A549 (cell line): ENCODE data around the gene INSL3. TPM values are rescaled to one million over a fixed set of nuclear protein-coding genes. Genes with fewer than 3 reads are reported as not detected.

Experiments
- ATAC-seq, 2 experiments: fragments of 200-7000 bp in 1 of 2; fragments of >200 bp in 1 of 2; cut with Nextera tagmentation in 1 of 2; cut with Tn5 transposase in 1 of 2; 3 replicates each; pipeline versions ENCODE4 v1.8.0 to v1.9.1; 2018 to 2020; ENCODE audit warnings: mild to moderate bottlenecking in 1 of 2, moderate library complexity in 1 of 2
- CTCF ChIA-PET: fragments of 300-600 bp; sonication (Branson Sonifier 250); formaldehyde crosslinking; extraction: SDS; loops from one replicate; lab custom pipeline; 2021; ENCODE audit warnings: antibody characterized with exemption, inconsistent platforms; lab: Yijun Ruan, JAX
- POLR2A ChIA-PET: fragments of 350-600 bp; formaldehyde crosslinking; extraction: SDS; loops from one replicate; lab custom pipeline; 2021; ENCODE audit warnings: antibody characterized with exemption, inconsistent platforms; lab: Yijun Ruan, JAX
- DNase-seq, 2 experiments: peaks; one replicate each; pipeline versions ENCODE4 v3.0.0 to v3.0.0-alpha.2; 2011 to 2016; ENCODE audit warnings: low read depth in 1 of 2, low spot score in 1 of 2
- FAIRE-seq: peaks from 2 replicates; lab custom pipeline; 2011; peaks lifted over from hg19 to GRCh38; lab: Jason Lieb, UNC
- H3K27ac ChIP-seq, 2 experiments: fragments of >200 bp; sonication (Bioruptor Twin); formaldehyde crosslinking; 3 replicates each; pipeline ENCODE4 v1.5.1; 2016 to 2017
- H3K4me1 ChIP-seq: fragments of >200 bp; sonication (Bioruptor Twin); formaldehyde crosslinking; 3 replicates; pipeline ENCODE4 v1.6.1; 2016
- H3K4me2 ChIP-seq: fragments of >200 bp; sonication (Bioruptor Twin); formaldehyde crosslinking; 3 replicates; pipeline ENCODE4 v1.6.1; 2016
- H3K4me3 ChIP-seq: fragments of >200 bp; sonication (Bioruptor Twin); formaldehyde crosslinking; 3 replicates; pipeline ENCODE4 v1.5.1; 2016
- H3K9me3 ChIP-seq: fragments of >200 bp; sonication (Bioruptor Twin); formaldehyde crosslinking; 3 replicates; pipeline ENCODE4 v1.6.1; 2016
- CEBPB ChIP-seq, 2 experiments: fragments of >200 bp in 1 of 2; sonication (Bioruptor Twin) in 1 of 2; formaldehyde crosslinking in 1 of 2; IDR thresholded peaks; 2 replicates each; pipeline ENCODE4 v1.6.1; 2012 to 2016
- CHD4 ChIP-seq: fragments of 200-600 bp; sonication (generic); IDR thresholded peaks from 2 replicates; pipeline ENCODE4 v1.6.1; 2016; ENCODE audit warnings: antibody characterized with exemption, mild to moderate bottlenecking, borderline replicate concordance
- FOSL2 ChIP-seq, 2 experiments: fragments of 450-650 bp in 1 of 2; fragments of >200 bp in 1 of 2; sonication (Bioruptor Twin) in 1 of 2; formaldehyde crosslinking; IDR thresholded peaks; 2 replicates each; pipeline versions ENCODE4 v1.5.0 to v1.6.1; 2016 to 2020; ENCODE audit warnings: mild to moderate bottlenecking in 1 of 2, moderate library complexity in 1 of 2
- GATA3 ChIP-seq: IDR thresholded peaks from 2 replicates; pipeline ENCODE4 v1.6.1; 2012; ENCODE audit warnings: borderline replicate concordance
- HOXB13 ChIP-seq: fragments of 250-450 bp; sonication (Bioruptor Pico); IDR thresholded peaks from 2 replicates; pipeline ENCODE4 v1.5.0; 2020; ENCODE audit warnings: low read depth, mild to moderate bottlenecking, moderate library complexity
- JUNB ChIP-seq: fragments of >200 bp; sonication (Bioruptor Twin); formaldehyde crosslinking; IDR thresholded peaks from 2 replicates; pipeline ENCODE4 v1.6.1; 2016
- KDM5A ChIP-seq: fragments of 200-600 bp; sonication (generic); IDR thresholded peaks from 2 replicates; pipeline ENCODE4 v1.6.1; 2016; ENCODE audit warnings: antibody characterized with exemption, mild to moderate bottlenecking
- NPAS2 ChIP-seq: fragments of 250-450 bp; sonication (Bioruptor Pico); IDR thresholded peaks from 2 replicates; pipeline ENCODE4 v1.8.0; 2022; ENCODE audit warnings: mild to moderate bottlenecking, moderate library complexity, borderline replicate concordance
- NR3C1 ChIP-seq: fragments of >200 bp; sonication (Bioruptor Twin); formaldehyde crosslinking; IDR thresholded peaks from 3 replicates; pipeline ENCODE4 v1.6.1; 2017
- PHF8 ChIP-seq: fragments of 200-600 bp; sonication (generic); IDR thresholded peaks from 2 replicates; pipeline ENCODE4 v1.6.1; 2016; ENCODE audit warnings: low read depth, mild to moderate bottlenecking, antibody characterized with exemption, moderate library complexity, borderline replicate concordance
- POLR2A ChIP-seq: IDR thresholded peaks from 2 replicates; pipeline ENCODE4 v1.6.1; 2012; ENCODE audit warnings: mild to moderate bottlenecking, low read length
- RAD21 ChIP-seq, 2 experiments: fragments of >200 bp in 1 of 2; sonication (Bioruptor Twin) in 1 of 2; formaldehyde crosslinking in 1 of 2; IDR thresholded peaks in 1 of 2; conservative IDR thresholded peaks in 1 of 2; 2 replicates in 1 of 2; 3 replicates in 1 of 2; pipeline ENCODE4 v1.6.1; 2012 to 2018; ENCODE audit warnings: inconsistent platforms in 1 of 2
- TFCP2L1 ChIP-seq: fragments of 250-450 bp; sonication (Bioruptor Pico); IDR thresholded peaks from 2 replicates; pipeline ENCODE4 v1.5.0; 2021; ENCODE audit warnings: mild to moderate bottlenecking
- ZC3H11A ChIP-seq: fragments of 450-650 bp; IDR thresholded peaks from 2 replicates; pipeline ENCODE4 v1.6.1; 2014; ENCODE audit warnings: antibody characterized with exemption, mild to moderate bottlenecking
- ZFP36 ChIP-seq: fragments of 450-650 bp; IDR thresholded peaks from 2 replicates; pipeline ENCODE4 v1.6.1; 2014; ENCODE audit warnings: borderline replicate concordance; ENCODE audit not compliant: partially characterized antibody
- WGBS: methylation state at CpG from one replicate; pipeline ENCODE4 v1.1.6; 2017; ENCODE audit errors: missing lambda C conversion rate; 5-methylcytosine and 5-hydroxymethylcytosine counted together
- polyA plus RNA-seq, 4 experiments: library from polyadenylated mRNA; depleted of rRNA in 3 of 4; stranded (reverse); fragments of >200 nt; fragmentation: RNase III in 1 of 4; extraction: RNeasy Plus Mini Kit Qiagen cat#74134 plus additional on column Dnase treatment in 1 of 4; gene quantifications; 2 replicates in 3 of 4; 3 replicates in 1 of 4; pipeline ENCODE4 v1.2.3, GENCODE V29; 2011 to 2017
- TF ChIP-seq, protein P1 (sequence below): fragments of >200 bp; sonication (Bioruptor Twin); formaldehyde crosslinking; IDR thresholded peaks from 3 replicates; pipeline ENCODE4 v1.5.1; 2016
- TF ChIP-seq, protein P2 (sequence below): fragments of 250-450 bp; sonication (Bioruptor Pico); IDR thresholded peaks from 2 replicates; pipeline ENCODE4 v1.5.0; 2020; ENCODE audit warnings: low read depth, mild to moderate bottlenecking, moderate library complexity
- TF ChIP-seq, protein P3 (sequence below): IDR thresholded peaks from 2 replicates; pipeline ENCODE4 v1.6.1; 2012
- TF ChIP-seq, protein P4 (sequence below): fragments of >200 bp; sonication (Bioruptor Twin); formaldehyde crosslinking; IDR thresholded peaks from 2 replicates; pipeline ENCODE4 v1.6.1; 2016
- TF ChIP-seq, protein P5 (sequence below): IDR thresholded peaks from 2 replicates; pipeline ENCODE4 v1.6.1; 2012
- TF ChIP-seq, protein P6 (sequence below): IDR thresholded peaks from 2 replicates; pipeline ENCODE4 v1.6.1; 2012; ENCODE audit warnings: low read depth, borderline replicate concordance

Gene INSL3
- polyA plus RNA-seq, 2 of the 4 experiments (the other 2 are of a cell fraction): 0.25 to 0.27 TPM

DNA sequence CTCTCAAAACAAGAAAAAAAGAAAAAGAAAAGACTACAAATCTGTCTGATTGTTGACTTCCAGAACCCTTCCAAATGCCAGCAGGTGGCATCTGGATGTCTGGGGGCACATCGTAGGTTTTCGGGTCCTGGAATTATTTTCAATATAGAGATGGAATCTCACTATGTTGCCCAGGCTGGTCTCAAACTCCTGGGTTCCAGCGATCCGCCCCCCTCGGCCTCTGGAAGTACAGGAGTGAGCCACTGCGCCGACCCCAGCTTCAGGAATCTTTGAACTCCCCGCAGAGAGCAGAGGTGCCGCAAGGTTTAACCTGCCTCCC, 26.9 kb downstream of the INSL3 start:
- FAIRE-seq: no peak
- H3K4me1 ChIP-seq: peaks cover 52% of the 10 kb centered on the region
- ChIA-PET POLR2A (interaction anchor here (0.6 to 0.8 kb wide), 2 partner anchors 36 to 489 kb away, joined by 3 to 4 read pairs; no protein-coding TSS in a partner anchor), CTCF (interaction anchor here (0.6 to 3.3 kb wide), 6 partner anchors 11 to 211 kb away, joined by 3 to 19 read pairs (median 6); no protein-coding TSS in a partner anchor)
- peak overlapping the region; percentile 50 for H3K4me3 ChIP-seq
- no peaks in the 10 kb centered on the region for H3K9me3 ChIP-seq
- peak overlapping the region; percentile 79 for H3K4me2 ChIP-seq
- no peak for ATAC-seq
- WGBS: 27% methylated on average over 5 of the region's 9 CpGs
- TF ChIP-seq ZFP36: no peak
- TF ChIP-seq, protein P1, sequence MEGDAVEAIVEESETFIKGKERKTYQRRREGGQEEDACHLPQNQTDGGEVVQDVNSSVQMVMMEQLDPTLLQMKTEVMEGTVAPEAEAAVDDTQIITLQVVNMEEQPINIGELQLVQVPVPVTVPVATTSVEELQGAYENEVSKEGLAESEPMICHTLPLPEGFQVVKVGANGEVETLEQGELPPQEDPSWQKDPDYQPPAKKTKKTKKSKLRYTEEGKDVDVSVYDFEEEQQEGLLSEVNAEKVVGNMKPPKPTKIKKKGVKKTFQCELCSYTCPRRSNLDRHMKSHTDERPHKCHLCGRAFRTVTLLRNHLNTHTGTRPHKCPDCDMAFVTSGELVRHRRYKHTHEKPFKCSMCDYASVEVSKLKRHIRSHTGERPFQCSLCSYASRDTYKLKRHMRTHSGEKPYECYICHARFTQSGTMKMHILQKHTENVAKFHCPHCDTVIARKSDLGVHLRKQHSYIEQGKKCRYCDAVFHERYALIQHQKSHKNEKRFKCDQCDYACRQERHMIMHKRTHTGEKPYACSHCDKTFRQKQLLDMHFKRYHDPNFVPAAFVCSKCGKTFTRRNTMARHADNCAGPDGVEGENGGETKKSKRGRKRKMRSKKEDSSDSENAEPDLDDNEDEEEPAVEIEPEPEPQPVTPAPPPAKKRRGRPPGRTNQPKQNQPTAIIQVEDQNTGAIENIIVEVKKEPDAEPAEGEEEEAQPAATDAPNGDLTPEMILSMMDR: 0 out of 3 replicates have a peak, but pooled peaks have one; percentile 12
- H3K27ac ChIP-seq: peak overlapping the region; percentile 85 to 91
- DNase-seq: no peak

DNA sequence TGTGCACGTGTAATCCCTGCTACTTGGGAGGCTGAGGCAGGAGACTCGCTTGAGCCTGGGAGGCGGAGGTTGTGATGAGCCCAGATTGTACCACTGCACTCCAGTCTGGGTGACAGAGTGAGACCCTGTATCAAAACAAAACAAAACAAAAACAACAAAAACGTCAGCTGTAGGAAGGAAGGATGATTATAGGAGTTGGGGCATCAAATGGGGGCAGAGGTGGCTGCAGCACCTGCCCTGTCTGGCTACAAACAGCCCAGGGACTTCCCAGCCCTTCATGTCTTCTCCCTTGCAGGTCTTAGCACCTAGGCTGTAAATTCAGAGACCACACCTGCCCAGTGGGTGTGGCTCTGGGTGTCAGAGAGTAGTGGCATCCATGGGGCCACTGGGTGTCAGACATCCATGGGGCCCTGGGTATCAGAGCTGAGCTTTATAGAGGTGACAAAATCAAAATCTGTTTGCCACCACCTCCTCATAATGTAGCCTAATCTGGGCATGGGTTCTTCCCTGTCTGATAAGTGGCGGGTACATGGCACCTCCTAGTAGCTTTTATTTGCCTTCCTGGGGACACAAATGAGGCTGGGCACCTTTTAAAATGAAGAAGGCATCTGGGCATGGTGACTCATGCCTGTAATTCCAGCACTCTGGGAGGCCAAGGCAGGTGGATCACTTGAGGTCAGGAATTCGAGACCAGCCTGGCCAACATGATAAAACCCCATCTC, 31.1 kb downstream of the INSL3 start:
- CTCF ChIA-PET: interaction anchor here (1.2 to 2.7 kb wide), 3 partner anchors 15 to 303 kb away, joined by 3 to 6 read pairs (median 3); no protein-coding TSS in a partner anchor
- WGBS: 52% methylated on average over 6 of the region's 6 CpGs
- no peaks in the 10 kb centered on the region for H3K9me3 ChIP-seq
- peak overlapping the region in 1 of 2 experiments; percentile 53; a peak in 3 of 6 replicates for H3K27ac ChIP-seq
- FAIRE-seq: no peak
- H3K4me2 ChIP-seq: peak overlapping the region; percentile 42; the same call in 2 of the 3 replicates
- DNase-seq: no peak
- no peak for ATAC-seq
- H3K4me1 ChIP-seq: peaks cover 22% of the 10 kb centered on the region
- no peak for TF ChIP-seq FOSL2 (IDR thresholded peaks at IDR 0.05)
- peak; percentile 57 for TF ChIP-seq FOSL2 (CRISPR knock-in tag; IDR thresholded peaks at IDR 0.05)
- TF ChIP-seq RAD21 (conservative IDR thresholded peaks at IDR 0.05 in 1 of 2, IDR thresholded peaks at IDR 0.05 in 1 of 2): no peak
- H3K4me3 ChIP-seq: no peak overlapping the region
- POLR2A ChIA-PET: interaction anchor here (0.6 kb wide), 1 partner anchor 206 kb away, joined by 3 read pairs; no protein-coding TSS in a partner anchor

DNA sequence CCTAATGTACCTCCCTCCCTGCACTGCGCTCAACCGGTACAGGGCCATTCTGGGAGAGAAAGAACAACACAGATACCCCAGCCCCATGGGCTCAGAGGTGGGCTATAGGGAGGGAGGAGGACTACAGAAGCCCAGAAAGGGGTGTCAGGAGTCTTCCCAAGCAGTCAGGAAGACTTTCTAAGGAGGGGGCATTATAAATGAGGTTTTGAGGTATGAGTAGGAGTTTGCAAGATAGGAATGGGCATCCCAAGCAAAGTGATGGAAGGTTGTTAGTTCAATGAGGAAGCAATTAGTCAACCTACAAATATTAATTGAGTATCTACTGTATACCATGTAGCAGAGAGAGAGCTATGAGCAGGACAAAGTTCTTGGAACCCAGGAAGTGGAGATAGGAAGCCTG, 32.7 kb downstream of the INSL3 start:
- FAIRE-seq (no peak), ATAC-seq (no peak), DNase-seq (no peak)
- Histone ChIP-seq H3K27ac (no peak overlapping the region), H3K4me2 (no peak overlapping the region), H3K4me1 (peaks cover 19% of the 10 kb centered on the region), H3K9me3 (no peaks in the 10 kb centered on the region), H3K4me3 (no peak overlapping the region)
- POLR2A ChIA-PET: no interaction called here
- CTCF ChIA-PET: interaction anchor here (0.6 kb wide), 1 partner anchor 16 kb away, joined by 3 read pairs; no protein-coding TSS in a partner anchor
- TF ChIP-seq, protein P2, sequence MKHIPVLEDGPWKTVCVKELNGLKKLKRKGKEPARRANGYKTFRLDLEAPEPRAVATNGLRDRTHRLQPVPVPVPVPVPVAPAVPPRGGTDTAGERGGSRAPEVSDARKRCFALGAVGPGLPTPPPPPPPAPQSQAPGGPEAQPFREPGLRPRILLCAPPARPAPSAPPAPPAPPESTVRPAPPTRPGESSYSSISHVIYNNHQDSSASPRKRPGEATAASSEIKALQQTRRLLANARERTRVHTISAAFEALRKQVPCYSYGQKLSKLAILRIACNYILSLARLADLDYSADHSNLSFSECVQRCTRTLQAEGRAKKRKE: no peak
- TF ChIP-seq NR3C1 (no peak), ZC3H11A (no peak), CHD4 (no peak), RAD21 (conservative IDR thresholded peaks at IDR 0.05 in 1 of 2, IDR thresholded peaks at IDR 0.05 in 1 of 2) (no peak), NPAS2 (CRISPR knock-in tag) (no peak), PHF8 (no peak), HOXB13 (CRISPR knock-in tag) (no peak), ZFP36 (no peak), TFCP2L1 (CRISPR knock-in tag) (no peak), POLR2A (no peak), KDM5A (no peak), GATA3 (no peak), CEBPB (IDR thresholded peaks at IDR 0.05) (no peak), JUNB (no peak)
- TF ChIP-seq, protein P3, sequence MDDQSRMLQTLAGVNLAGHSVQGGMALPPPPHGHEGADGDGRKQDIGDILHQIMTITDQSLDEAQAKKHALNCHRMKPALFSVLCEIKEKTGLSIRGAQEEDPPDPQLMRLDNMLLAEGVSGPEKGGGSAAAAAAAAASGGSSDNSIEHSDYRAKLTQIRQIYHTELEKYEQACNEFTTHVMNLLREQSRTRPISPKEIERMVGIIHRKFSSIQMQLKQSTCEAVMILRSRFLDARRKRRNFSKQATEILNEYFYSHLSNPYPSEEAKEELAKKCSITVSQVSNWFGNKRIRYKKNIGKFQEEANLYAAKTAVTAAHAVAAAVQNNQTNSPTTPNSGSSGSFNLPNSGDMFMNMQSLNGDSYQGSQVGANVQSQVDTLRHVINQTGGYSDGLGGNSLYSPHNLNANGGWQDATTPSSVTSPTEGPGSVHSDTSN: no peak
- TF ChIP-seq, protein P4, sequence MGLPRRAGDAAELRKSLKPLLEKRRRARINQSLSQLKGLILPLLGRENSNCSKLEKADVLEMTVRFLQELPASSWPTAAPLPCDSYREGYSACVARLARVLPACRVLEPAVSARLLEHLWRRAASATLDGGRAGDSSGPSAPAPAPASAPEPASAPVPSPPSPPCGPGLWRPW: no peak
- TF ChIP-seq, protein P5, sequence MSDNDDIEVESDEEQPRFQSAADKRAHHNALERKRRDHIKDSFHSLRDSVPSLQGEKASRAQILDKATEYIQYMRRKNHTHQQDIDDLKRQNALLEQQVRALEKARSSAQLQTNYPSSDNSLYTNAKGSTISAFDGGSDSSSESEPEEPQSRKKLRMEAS: no peak
- TF ChIP-seq, protein P6, sequence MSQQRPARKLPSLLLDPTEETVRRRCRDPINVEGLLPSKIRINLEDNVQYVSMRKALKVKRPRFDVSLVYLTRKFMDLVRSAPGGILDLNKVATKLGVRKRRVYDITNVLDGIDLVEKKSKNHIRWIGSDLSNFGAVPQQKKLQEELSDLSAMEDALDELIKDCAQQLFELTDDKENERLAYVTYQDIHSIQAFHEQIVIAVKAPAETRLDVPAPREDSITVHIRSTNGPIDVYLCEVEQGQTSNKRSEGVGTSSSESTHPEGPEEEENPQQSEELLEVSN: no peak
- WGBS: 100% methylated on average over 2 of the region's 2 CpGs
